Left lung (tissue), 10 donors: Measurements from ENCODE around the gene PINLYP. TPM values are rescaled to one million over a fixed set of nuclear protein-coding genes. Genes with fewer than 3 reads are reported as not detected.

ENCODE experiments used
- ATAC-seq: fragments of 200-7000 bp; cut with Tn5 transposase; one replicate; pipeline ENCODE4 v1.9.1; 2020; ENCODE audit warnings: moderate library complexity
- DNase-seq, 4 donors: peaks; one replicate each; pipeline ENCODE4 v3.0.0-alpha.2; 2013 to 2020
- H3K27ac ChIP-seq, 2 donors: fragments of 200-600 bp; sonication (generic) in 1 of 2; one replicate each; pipeline versions ENCODE4 v1.5.0 to v1.8.0; 2020 to 2021
- H3K27me3 ChIP-seq, 2 donors: fragments of 200-600 bp; sonication (generic) in 1 of 2; one replicate each; pipeline versions ENCODE4 v1.5.0 to v1.8.0; 2020 to 2021
- H3K36me3 ChIP-seq, 2 donors: fragments of 200-600 bp; sonication (generic) in 1 of 2; one replicate each; pipeline versions ENCODE4 v1.5.0 to v1.8.0; 2020 to 2021
- H3K4me1 ChIP-seq, 2 donors: fragments of 200-600 bp; one replicate each; pipeline ENCODE4 v1.8.0; 2021
- H3K4me3 ChIP-seq, 2 donors: fragments of 200-600 bp; sonication (generic) in 1 of 2; one replicate each; pipeline versions ENCODE4 v1.5.0 to v1.8.0; 2020 to 2021; ENCODE audit warnings: mild to moderate bottlenecking in 1 of 2
- H3K9me3 ChIP-seq, 2 donors: fragments of 200-600 bp; sonication (generic) in 1 of 2; one replicate each; pipeline versions ENCODE4 v1.5.0 to v1.8.0; 2020 to 2021
- CTCF ChIP-seq, 2 donors: fragments of 200-600 bp; sonication (generic) in 1 of 2; IDR thresholded peaks; one replicate each; pipeline versions ENCODE4 v1.5.0 to v1.8.0; 2021; ENCODE audit warnings: antibody characterized with exemption in 2 of 2
- intact Hi-C, 2 donors: fragments of 100-400 bp; cut with DNase I; formaldehyde crosslinking; loops; one replicate each; pipeline versions ENCODE4 v1.11.2 to v1.14.2; 2022
- polyA plus RNA-seq, 6 donors: library from polyadenylated mRNA; unstranded; fragments of 120-200 nt; gene quantifications; one replicate each; pipeline ENCODE4 v1.2.1, GENCODE V29; 2013; ENCODE audit not compliant: insufficient read length in 6 of 6
- total RNA-seq, 2 donors: library from RNA; stranded (reverse); fragmentation: NEBNext Ultra II Directional; extraction: Animal tissue kit (Norgen Biotek cat#: 25700); gene quantifications; one replicate each; pipeline ENCODE4 v1.2.1, GENCODE V29; 2021
- donor health status: DM: no; HTN: yes; CAD: no.
- donor health status: DM: no; HTN: no; CAD: no.

PINLYP gene
- total and polyA plus RNA-seq, 8 donors = 6.2 to 21.2 (median 17.0) TPM

GRCh38 chr19:43618921-43619261 lies 43.3 kb downstream of the PINLYP start:
- Histone ChIP-seq H3K36me3 (peaks cover 0 to 4% of the 10 kb centered on the region in 2 donors), H3K27ac (peak overlapping the region; percentile 94 to 95), H3K27me3 (no peaks in the 10 kb centered on the region), H3K4me1 (peaks cover 6 to 14% of the 10 kb centered on the region in 2 donors), H3K9me3 (no peaks in the 10 kb centered on the region), H3K4me3 (peak overlapping the region; percentile 67 to 79)
- peak; percentile 42 for ATAC-seq
- DNase-seq = peak in 1 of 4 donors; percentile 45
- TF ChIP-seq CTCF (IDR thresholded peaks at IDR 0.05) = no peak
- intact Hi-C loops = no loop called here

- ATAC-seq (peak; percentile 95), DNase-seq (peak; percentile 88 to 96 (median 92))
- peak within 1 kb of the TSS; percentile 67 to 79 for H3K4me3 ChIP-seq
- intact Hi-C loops = no loop called here
- peak within 1 kb of the TSS; percentile 94 to 95 for H3K27ac ChIP-seq
- peaks cover 6 to 14% of the 10 kb centered on the region in 2 donors for H3K4me1 ChIP-seq
- H3K9me3 ChIP-seq = no peaks in the 10 kb centered on the region
- no peaks in the 10 kb centered on the region for H3K36me3 ChIP-seq
- no peak for TF ChIP-seq CTCF (IDR thresholded peaks at IDR 0.05)
- no peaks in the 10 kb centered on the region for H3K27me3 ChIP-seq
These were observed 43.9 kb downstream of the PINLYP start, which contains the start of gene ZNF428 for GRCh38 chr19:43619262-43620060. TSS of gene ZNF428 (minus strand) at chr19:43619629. CDS start at chr19:43614304, 5,325 bp downstream.

GRCh38 chr19:43620061-43621001 lies 44.7 kb downstream of the PINLYP start:
- H3K4me3 ChIP-seq = peak overlapping the region; percentile 67 to 79
- DNase-seq = peak in 2 of 4 donors; percentile 26 to 90
- H3K27ac ChIP-seq = peak overlapping the region; percentile 94 to 95
- no peaks in the 10 kb centered on the region for H3K36me3 ChIP-seq
- peaks cover 6 to 14% of the 10 kb centered on the region in 2 donors for H3K4me1 ChIP-seq
- ATAC-seq = no peak
- H3K9me3 ChIP-seq = no peaks in the 10 kb centered on the region
- H3K27me3 ChIP-seq = no peaks in the 10 kb centered on the region
- intact Hi-C loops = no loop called here
- TF ChIP-seq CTCF (IDR thresholded peaks at IDR 0.05) = no peak

GRCh38 chr19:43622070-43622469 lies 46.5 kb downstream of the PINLYP start:
- Histone ChIP-seq H3K4me3 (no peak overlapping the region), H3K4me1 (peaks cover 6 to 14% of the 10 kb centered on the region in 2 donors), H3K36me3 (no peaks in the 10 kb centered on the region), H3K9me3 (no peaks in the 10 kb centered on the region), H3K27ac (no peak overlapping the region), H3K27me3 (peaks cover 0 to 15% of the 10 kb centered on the region in 2 donors)
- TF ChIP-seq CTCF (IDR thresholded peaks at IDR 0.05) = no peak
- intact Hi-C loops = no loop called here
- no peak for ATAC-seq
- no peak for DNase-seq

GRCh38 chr19:43622956-43623355 lies 47.4 kb downstream of the PINLYP start:
- peaks cover 0 to 23% of the 10 kb centered on the region in 2 donors for H3K27me3 ChIP-seq
- H3K9me3 ChIP-seq = no peaks in the 10 kb centered on the region
- intact Hi-C loops = no loop called here
- H3K27ac ChIP-seq = no peak overlapping the region
- no peaks in the 10 kb centered on the region for H3K36me3 ChIP-seq
- no peak for ATAC-seq
- H3K4me1 ChIP-seq = peaks cover 6 to 14% of the 10 kb centered on the region in 2 donors
- DNase-seq = no peak
- H3K4me3 ChIP-seq = no peak overlapping the region
- TF ChIP-seq CTCF (IDR thresholded peaks at IDR 0.05) = no peak
